GM23338 (cell line): Measurements from ENCODE around the gene EMD. TPM values are rescaled to one million over a fixed set of nuclear protein-coding genes. Genes with fewer than 3 reads are reported as not detected.
A peak's percentile ranks its signal among the peaks of the same experiment; 100 is the strongest.

Source experiments
- ATAC-seq: fragments of 200-7000 bp; cut with Tn5 transposase; 3 replicates; pipeline ENCODE4 v1.9.1; 2020
- DNase-seq: peaks from one replicate; pipeline ENCODE4 v3.0.0-alpha.2; 2015; ENCODE audit warnings: low spot score
- H2AFZ ChIP-seq: fragments of 200-600 bp; sonication (generic); 2 replicates; pipeline ENCODE4 v1.8.0; 2016; ENCODE audit warnings: antibody characterized with exemption, mild to moderate bottlenecking, moderate library complexity
- H3F3A ChIP-seq: fragments of 200-600 bp; sonication (generic); replicated peaks from 2 replicates; pipeline ENCODE4 v1.8.0; 2017; ENCODE audit warnings: antibody characterized with exemption, mixed run types, low read depth
- H3K27ac ChIP-seq: fragments of 200-600 bp; sonication (generic); 2 replicates; pipeline ENCODE4 v1.6.1; 2016; ENCODE audit warnings: low read depth
- H3K27me3 ChIP-seq: fragments of 200-600 bp; sonication (generic); 2 replicates; pipeline ENCODE4 v1.8.0; 2016; ENCODE audit warnings: mild to moderate bottlenecking, mixed run types, moderate library complexity; ENCODE audit not compliant: insufficient read depth
- H3K36me3 ChIP-seq: fragments of 200-600 bp; sonication (generic); 2 replicates; pipeline ENCODE4 v1.8.0; 2016; ENCODE audit warnings: mild to moderate bottlenecking; ENCODE audit not compliant: insufficient read depth
- H3K4me1 ChIP-seq: fragments of 200-600 bp; sonication (generic); 2 replicates; pipeline ENCODE4 v1.8.0; 2016; ENCODE audit warnings: mild to moderate bottlenecking, moderate library complexity; ENCODE audit not compliant: insufficient read depth
- H3K4me2 ChIP-seq: fragments of 200-600 bp; sonication (generic); 2 replicates; pipeline ENCODE4 v1.7.1; 2017; ENCODE audit warnings: mixed run types
- H3K4me3 ChIP-seq: fragments of 200-600 bp; sonication (generic); 2 replicates; pipeline ENCODE4 v1.6.1; 2016; ENCODE audit warnings: mixed run types
- H3K79me2 ChIP-seq: fragments of 200-600 bp; sonication (generic); replicated peaks from 2 replicates; pipeline ENCODE4 v1.8.0; 2017; ENCODE audit warnings: mild to moderate bottlenecking; ENCODE audit not compliant: insufficient read depth
- H3K9me2 ChIP-seq: fragments of 200-600 bp; sonication (generic); 2 replicates; pipeline ENCODE4 v1.8.0; 2017; ENCODE audit not compliant: insufficient read depth
- H4K20me1 ChIP-seq: fragments of 200-600 bp; sonication (generic); replicated peaks from 2 replicates; pipeline ENCODE4 v1.8.0; 2017; ENCODE audit warnings: mild to moderate bottlenecking; ENCODE audit not compliant: insufficient read depth
- H3K27ac Mint-ChIP-seq: 2 replicates; pipeline ENCODE4 v1.8.0; 2020; ENCODE audit warnings: inconsistent platforms, mild to moderate bottlenecking, moderate library complexity, mixed read lengths
- H3K27me3 Mint-ChIP-seq: 3 replicates; pipeline ENCODE4 v1.8.0; 2022; ENCODE audit warnings: low read depth, mild to moderate bottlenecking, moderate library complexity, mixed read lengths, inconsistent platforms; ENCODE audit not compliant: insufficient read depth, poor library complexity
- H3K36me3 Mint-ChIP-seq: 3 replicates; pipeline ENCODE4 v1.8.0; 2021; ENCODE audit warnings: low read depth, mild to moderate bottlenecking, inconsistent platforms, moderate library complexity, mixed read lengths
- H3K4me1 Mint-ChIP-seq: 3 replicates; pipeline ENCODE4 v1.8.0; 2020; ENCODE audit warnings: mild to moderate bottlenecking, inconsistent platforms, mixed read lengths
- H3K4me3 Mint-ChIP-seq: 3 replicates; pipeline ENCODE4 v1.8.0; 2021; ENCODE audit warnings: moderate library complexity, mild to moderate bottlenecking, inconsistent platforms, mixed read lengths
- H3K9me3 Mint-ChIP-seq: 3 replicates; pipeline ENCODE4 v1.8.0; 2020; ENCODE audit warnings: moderate library complexity, mild to moderate bottlenecking, inconsistent platforms, mixed read lengths
- CREB1 ChIP-seq: fragments of 250-450 bp; sonication (Bioruptor Pico); IDR thresholded peaks from 2 replicates; pipeline ENCODE4 v1.5.0; 2020; ENCODE audit warnings: low read depth, mild to moderate bottlenecking, moderate library complexity
- CTCF ChIP-seq, 2 experiments: fragments of 200-600 bp in 1 of 2; sonication (generic) in 1 of 2; conservative IDR thresholded peaks; 2 replicates each; pipeline versions ENCODE4 v1.5.1 to v1.6.1; 2016 to 2017; ENCODE audit warnings: antibody characterized with exemption in 2 of 2, low read depth in 2 of 2, mild to moderate bottlenecking in 2 of 2, moderate library complexity in 1 of 2
- EZH2phosphoT487 ChIP-seq: fragments of 200-600 bp; sonication (generic); IDR thresholded peaks from one replicate; pipeline ENCODE4 v1.8.1; 2018; ENCODE audit warnings: antibody characterized with exemption; ENCODE audit not compliant: unreplicated experiment
- JUNB ChIP-seq: IDR thresholded peaks from one replicate; pipeline ENCODE4 v1.6.1; 2016; ENCODE audit warnings: antibody characterized with exemption; ENCODE audit not compliant: unreplicated experiment
- NANOG ChIP-seq: IDR thresholded peaks from 2 replicates; pipeline ENCODE4 v1.6.1; 2016; ENCODE audit warnings: antibody characterized with exemption, borderline replicate concordance
- POLR2AphosphoS5 ChIP-seq: IDR thresholded peaks from 2 replicates; pipeline ENCODE4 v1.6.1; 2016; ENCODE audit warnings: antibody characterized with exemption, low read depth
- ZNF331 ChIP-seq: fragments of 250-450 bp; sonication (Bioruptor Pico); IDR thresholded peaks from 2 replicates; pipeline ENCODE4 v1.5.0; 2020; ENCODE audit warnings: low read depth, mild to moderate bottlenecking, moderate library complexity
- polyA plus RNA-seq: library from polyadenylated mRNA; unstranded; fragments of >200 nt; fragmentation: Nextera tagmentation; extraction: Ambion mirVana; gene quantifications from 2 replicates; pipeline ENCODE4 v1.2.1, GENCODE V29; 2016
- total RNA-seq: library from RNA; depleted of rRNA; stranded (reverse); fragments of >200 nt; shearing (Covaris generic); gene quantifications from 2 replicates; pipeline ENCODE4 v1.2.3, GENCODE V29; 2014

EMD gene
- total and polyA plus RNA-seq, 2 experiments from 2014 or later, result 74.2 to 78.6 TPM

- Histone ChIP-seq H3K27ac (no peak overlapping the region), H3K9me2 (no peaks in the 10 kb centered on the region), H3K36me3 (no peaks in the 10 kb centered on the region), H3K4me3 (peak overlapping the region; percentile 46), H3F3A (0 out of 2 replicates have a peak, but pooled peaks cover 3% of the 10 kb centered on the region), H3K4me1 (peaks cover 4% of the 10 kb centered on the region; the same call in 1 of the 2 replicates), H3K27me3 (no peaks in the 10 kb centered on the region), H3K79me2 (peaks cover 21% of the 10 kb centered on the region), H3K4me2 (peak overlapping the region; percentile 71), H4K20me1 (no peaks in the 10 kb centered on the region), H2AFZ (no peak overlapping the region)
- no peak overlapping the region for H3K27ac Mint-ChIP-seq
- H3K36me3 Mint-ChIP-seq, result peaks cover 14% of the 10 kb centered on the region
- H3K27me3 Mint-ChIP-seq, result peaks cover 13% of the 10 kb centered on the region
- peaks cover 6% of the 10 kb centered on the region; the same call in 1 of the 3 replicates for H3K4me1 Mint-ChIP-seq
- H3K4me3 Mint-ChIP-seq, result peak overlapping the region; percentile 58
- H3K9me3 Mint-ChIP-seq, result peaks cover 5% of the 10 kb centered on the region; the same call in 2 of the 3 replicates
- TF ChIP-seq JUNB (no peak), POLR2AphosphoS5 (no peak), NANOG (no peak), CREB1 (CRISPR knock-in tag) (no peak), ZNF331 (no peak), CTCF (conservative IDR thresholded peaks at IDR 0.05; ENCODE audit: low read depth in 2 of 2) (peak; percentile 69 to 78), EZH2phosphoT487 (no peak)
- DNase-seq, result peak; percentile 81
- ATAC-seq, result peak; percentile 17
Observed at GRCh38 chrX:154373340-154374306, 5.5 kb upstream of the EMD start.

GRCh38 chrX:154374313-154375155, 4.6 kb upstream of the EMD start, which contains the start of gene FLNA:
Gene FLNA, minus strand, starts transcription at chrX:154374634. Its CDS starts 3,389 bp downstream, at chrX:154371245.
- Mint-ChIP-seq H3K4me3 (peak within 1 kb of the TSS; percentile 58), H3K9me3 (peaks cover 5% of the 10 kb centered on the region; the same call in 2 of the 3 replicates), H3K36me3 (peaks cover 11% of the 10 kb centered on the region), H3K27me3 (peaks cover 13% of the 10 kb centered on the region), H3K4me1 (peaks cover 6% of the 10 kb centered on the region; the same call in 1 of the 3 replicates), H3K27ac (no peak within 1 kb of the TSS)
- ATAC-seq (no peak), DNase-seq (peak; percentile 69)
- Histone ChIP-seq H3K9me2 (no peaks in the 10 kb centered on the region), H3K4me3 (peak within 1 kb of the TSS; percentile 46), H2AFZ (no peak within 1 kb of the TSS), H3K27me3 (no peaks in the 10 kb centered on the region), H3K36me3 (no peaks in the 10 kb centered on the region), H3K4me2 (peak within 1 kb of the TSS; percentile 71), H4K20me1 (no peaks in the 10 kb centered on the region), H3F3A (0 out of 2 replicates have a peak, but pooled peaks cover 3% of the 10 kb centered on the region), H3K4me1 (peaks cover 4% of the 10 kb centered on the region; the same call in 1 of the 2 replicates), H3K27ac (no peak within 1 kb of the TSS), H3K79me2 (peaks cover 17% of the 10 kb centered on the region)
- TF ChIP-seq CTCF (conservative IDR thresholded peaks at IDR 0.05; ENCODE audit: low read depth in 2 of 2) (peak in 1 of 2 experiments; percentile 44; a peak in 2 of 4 replicates), POLR2AphosphoS5 (no peak)
